Stimulated activated CD8-positive, alpha-beta memory T cell treated with anti-CD3 and anti-CD28 coated beads, Interleukin-2, amount 100 ng/mL, for 1 hour (primary cell): ENCODE measurements around the gene LRP6.
"Not testable (repeated sequence)": the region's sequence is repeated elsewhere in the genome, so short reads cannot be mapped to it uniquely, and the experiment has no call there.

Experiments used
- DNase-seq, 2 donors: peaks; one replicate each; pipeline ENCODE4 v3.0.0-alpha.2; 2020; ENCODE audit warnings: low read depth in 2 of 2

Gene LRP6

DNA sequence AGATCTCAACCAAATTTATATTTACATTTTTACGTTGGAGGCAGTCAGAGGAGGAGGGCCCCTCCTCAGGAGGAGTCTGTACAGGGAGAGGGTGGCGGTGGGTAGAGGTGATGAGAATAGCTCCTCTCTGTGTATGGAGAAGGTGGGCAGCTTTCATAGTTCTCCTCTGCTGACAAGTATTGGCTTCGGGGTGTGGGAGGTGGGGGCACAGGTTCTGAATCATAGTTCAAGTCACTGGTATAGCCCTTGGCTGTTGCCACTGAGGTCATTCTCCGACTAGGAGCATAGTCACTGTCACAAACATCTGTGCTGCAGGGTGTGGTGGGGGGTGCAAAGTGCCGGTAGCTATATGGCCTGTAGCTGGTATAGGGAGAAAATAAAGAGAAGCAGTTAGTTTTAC is 145.8 kb downstream of the LRP6 start:
- no peak for DNase-seq

DNA sequence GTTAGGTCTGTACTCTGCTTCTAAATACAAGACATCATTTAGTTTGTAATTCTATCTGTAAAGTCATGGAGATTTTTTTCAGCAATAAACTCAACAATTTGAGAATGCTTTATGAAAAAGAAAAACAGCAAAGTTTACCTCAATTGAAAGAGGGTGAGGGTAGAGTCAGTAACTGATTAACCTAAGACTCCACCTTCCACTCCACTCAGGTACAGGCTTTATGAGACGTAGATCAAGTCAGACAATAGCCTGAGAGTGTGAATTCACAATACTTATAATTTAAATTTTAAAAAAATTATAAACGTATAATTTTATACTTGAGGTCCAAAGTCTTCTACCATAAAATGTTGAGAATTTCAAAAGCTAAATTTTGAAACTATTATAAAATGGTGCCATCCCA is 150.2 kb downstream of the LRP6 start:
- no peak for DNase-seq

DNA sequence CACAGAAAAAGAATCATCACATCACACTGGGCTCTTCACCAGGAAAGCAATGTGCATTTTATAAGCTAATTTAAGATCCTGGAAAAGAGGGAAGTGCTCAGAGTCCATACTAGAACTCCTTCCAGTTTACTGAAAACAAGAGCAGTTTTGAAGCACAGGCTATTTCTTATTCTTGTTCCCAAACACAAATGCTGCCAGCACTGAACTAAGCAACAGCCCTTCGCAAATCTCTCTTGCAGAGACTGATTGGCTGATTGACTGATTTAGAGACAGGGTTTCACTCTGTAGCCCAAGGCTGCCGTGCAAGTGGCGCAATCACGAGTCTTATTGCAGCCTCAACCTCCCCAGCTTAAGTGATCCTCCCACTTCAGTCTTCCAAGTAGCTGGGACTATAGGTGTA is 151.3 kb downstream of the LRP6 start:
- no peak for DNase-seq

DNA sequence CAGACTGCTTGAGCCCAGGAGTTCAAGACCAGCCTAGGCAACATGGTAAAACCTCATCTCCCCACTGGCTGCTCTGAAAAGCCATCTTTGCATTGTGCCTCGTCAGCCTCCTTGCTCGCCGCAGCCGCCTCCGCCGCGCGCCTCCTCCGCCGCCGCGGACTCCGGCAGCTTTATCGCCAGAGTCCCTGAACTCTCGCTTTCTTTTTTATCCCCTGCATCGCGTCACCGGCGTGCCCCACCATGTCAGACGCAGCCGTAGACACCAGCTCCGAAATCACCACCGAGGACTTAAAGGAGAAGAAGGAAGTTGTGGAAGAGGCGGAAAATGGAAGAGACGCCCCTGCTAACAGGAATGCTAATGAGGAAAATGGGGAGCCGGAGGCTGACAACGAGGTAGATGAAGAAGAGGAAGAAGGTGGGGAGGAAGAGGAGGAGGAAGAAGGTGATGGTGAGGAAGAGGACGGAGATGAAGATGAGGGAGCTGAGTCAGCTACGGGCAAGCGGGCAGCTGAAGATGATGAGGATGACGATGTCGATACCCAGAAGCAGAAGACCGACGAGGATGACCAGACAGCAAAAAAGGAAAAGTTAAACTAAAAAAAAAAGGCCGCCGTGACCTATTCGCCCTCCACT is 155.8 kb downstream of the LRP6 start:
- DNase-seq, result not testable (repeated sequence)

DNA sequence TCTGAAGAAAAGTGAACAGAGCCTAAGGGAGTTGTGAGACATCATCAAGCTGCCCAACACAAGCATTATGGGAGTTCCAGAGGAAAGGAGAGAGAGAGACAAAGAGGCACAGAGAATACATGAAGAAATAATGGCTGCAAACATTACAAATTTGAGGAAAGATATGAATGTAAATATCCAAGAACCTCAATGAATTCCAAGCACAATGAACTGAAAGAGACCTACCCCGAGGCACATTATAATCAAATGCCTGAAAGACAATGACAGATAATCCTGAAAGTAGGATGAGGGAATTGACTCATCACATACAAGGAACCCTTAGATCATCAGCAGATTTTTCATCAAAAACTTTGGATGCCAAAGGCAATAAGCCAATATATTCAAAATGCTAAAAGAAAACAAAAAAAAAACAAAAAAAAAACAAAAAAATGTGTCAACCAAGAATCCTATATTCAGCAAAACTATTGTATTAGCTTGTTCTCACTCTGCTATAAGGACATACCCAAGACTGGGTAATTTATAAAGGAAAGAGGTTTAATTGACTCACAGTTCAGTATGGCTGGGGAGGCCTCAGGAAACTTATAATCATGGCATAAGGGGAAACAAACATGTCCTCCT is 158.3 kb downstream of the LRP6 start:
- no peak for DNase-seq

DNA sequence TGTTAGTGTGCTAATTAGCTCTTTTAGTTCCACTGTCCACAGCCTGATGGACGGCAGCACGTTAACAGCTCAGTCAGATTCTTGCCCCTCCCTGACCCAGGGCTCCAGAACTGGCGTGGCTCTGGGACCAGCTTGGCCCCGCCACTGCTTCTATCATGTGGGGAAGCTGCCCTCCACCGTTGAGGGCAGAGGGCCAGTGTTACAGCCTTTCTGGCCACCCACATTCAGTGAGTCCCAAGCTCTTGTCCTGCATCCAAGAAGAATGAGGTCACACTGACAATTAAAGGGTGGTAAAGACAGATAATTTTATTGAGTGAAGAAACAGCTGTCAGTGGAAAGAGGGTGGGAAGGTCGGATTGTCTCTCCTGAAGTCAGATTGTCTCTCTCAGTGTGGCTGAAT is 159.2 kb downstream of the LRP6 start:
- no peak for DNase-seq

DNA sequence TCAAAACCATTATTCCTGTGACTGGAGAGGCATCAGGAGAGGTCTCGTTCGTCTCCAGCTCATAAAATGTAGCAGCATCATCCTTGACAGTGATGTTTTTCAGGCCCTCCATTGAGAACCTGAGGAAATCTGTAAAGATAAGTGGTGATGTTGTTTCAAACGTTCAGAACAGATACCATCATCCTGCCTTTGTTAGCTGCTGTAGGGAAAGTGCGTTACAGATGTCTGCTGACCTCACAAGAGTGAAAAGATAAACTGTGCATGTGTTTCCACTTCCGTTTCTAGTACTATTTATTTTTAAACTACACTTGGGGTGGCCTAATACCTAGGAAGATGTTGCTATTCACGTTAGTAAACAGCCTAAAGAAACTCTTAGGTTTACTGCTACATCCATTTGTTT is 167.7 kb downstream of the LRP6 start:
- DNase-seq, result no peak

DNA sequence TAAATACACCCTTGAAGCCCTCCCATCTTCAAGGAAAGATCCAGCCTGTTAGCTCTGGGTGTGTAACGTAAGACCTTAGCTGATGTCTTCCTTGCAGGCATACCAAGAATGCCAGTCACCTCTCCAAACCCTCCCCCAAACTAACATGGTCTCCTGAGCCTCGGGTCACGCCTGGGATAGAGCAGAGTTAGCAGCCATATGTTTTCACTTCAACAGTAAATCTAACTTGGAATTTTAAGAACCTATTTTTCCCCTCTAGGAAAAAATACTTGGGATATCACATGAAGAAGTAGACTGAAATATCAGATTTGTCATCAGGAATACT is 168.2 kb downstream of the LRP6 start:
- DNase-seq, result no peak

DNA sequence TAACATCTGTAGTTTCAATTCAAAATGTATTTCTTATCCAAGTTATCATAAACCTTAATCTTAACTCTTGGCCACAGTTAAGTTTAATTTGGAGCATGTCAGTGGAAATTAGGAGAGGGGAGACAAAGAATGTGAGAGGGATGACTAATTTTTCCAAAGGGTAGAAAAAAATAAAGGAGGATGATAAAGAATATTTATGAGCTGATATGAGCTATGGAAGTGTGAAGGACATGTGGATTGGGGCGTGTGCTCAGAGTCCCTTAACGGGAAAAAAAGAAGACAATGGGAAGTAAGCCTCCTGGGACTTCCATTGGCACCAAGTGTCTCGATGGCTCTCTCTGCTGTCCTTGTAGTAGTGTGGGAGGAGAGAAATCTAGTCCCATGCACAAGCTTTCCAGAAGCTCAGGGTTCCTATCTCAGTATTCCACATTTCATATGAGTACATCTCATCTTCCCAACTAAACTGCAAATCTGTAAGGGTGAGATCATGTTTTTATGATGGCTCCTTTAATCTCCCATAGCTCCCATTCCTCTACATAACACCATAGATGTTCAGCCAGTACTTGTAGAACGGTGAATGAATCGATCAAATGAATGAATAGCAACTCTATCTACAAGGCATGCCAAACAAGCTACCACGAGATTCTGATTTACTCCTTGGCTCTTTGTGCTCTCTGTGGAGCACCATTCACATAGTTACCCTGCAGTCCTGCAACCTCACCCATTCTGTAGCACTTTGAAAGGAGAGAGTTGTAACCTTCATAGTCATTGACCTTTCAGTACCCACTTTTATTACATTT is 168.8 kb downstream of the LRP6 start:
- DNase-seq, result no peak

DNA sequence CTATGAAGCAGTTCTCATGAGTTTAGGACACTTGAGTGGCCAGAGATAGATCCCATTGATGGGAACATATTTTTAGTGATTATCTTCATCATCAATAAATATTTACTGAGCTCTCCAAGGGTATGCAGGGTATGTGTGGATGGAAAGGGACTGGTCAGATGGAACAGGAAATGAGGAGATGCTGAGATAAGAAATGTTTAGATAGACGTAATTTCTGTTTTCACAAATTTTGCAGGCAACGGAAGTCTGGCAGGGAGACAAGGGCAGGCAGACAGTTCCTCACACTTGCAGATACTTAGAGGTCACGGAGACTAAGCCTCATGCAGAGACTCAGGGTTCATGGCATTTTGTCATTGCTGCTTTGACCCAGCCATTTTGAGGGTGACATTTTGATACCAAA is 171.8 kb downstream of the LRP6 start:
- DNase-seq, result no peak

DNA sequence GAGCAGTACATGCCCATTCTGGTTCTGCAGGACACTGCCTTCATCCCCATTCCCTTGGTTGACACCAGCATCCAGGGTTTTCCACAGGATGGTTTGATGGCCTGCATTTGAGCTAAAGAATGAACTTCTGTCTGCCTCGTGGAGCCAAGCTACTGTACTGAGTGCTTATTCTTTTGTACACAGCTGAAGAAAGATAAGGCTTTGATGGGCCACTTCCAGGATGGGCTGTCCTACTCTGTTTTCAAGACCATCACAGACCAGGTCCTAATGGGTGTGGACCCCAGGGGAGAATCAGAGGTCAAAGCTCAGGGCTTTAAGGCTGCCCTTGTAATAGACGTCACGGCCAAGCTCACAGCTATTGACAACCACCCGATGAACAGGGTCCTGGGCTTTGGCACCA is 172.4 kb downstream of the LRP6 start:
- no peak for DNase-seq

DNA sequence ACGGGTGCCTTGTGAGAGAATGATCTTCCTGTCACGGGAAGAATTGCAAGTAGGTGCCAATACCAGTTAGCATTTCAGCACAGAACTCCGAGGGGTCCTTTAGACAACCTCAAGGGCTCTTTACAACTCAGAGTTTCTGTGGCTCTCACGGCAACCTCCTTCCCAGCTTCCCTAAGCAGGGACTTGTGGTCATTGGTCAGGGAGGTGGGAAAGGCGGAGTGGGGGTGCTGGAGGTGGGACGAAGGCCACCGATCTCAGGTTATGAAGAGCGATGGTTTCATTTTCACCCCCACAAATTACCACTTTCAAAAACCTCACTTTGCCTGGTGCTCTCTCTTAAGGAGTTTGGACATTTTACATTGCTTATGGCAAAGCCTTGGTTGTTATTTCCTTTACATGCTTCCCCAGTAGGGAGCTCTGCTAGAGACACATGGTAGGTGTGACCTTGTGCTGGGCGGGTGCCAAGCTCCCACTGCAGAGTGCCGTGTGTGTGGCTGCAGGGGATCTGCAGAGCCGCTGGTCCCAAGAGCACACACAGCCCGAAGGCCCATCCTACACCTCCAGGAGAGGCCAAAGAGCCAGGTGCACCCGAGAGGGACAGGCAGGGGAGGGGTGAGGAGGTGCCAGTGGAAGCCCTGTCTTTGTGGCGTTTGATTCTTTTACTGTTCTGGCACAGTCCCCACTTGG is 174.7 kb downstream of the LRP6 start:
- DNase-seq, result no peak

DNA sequence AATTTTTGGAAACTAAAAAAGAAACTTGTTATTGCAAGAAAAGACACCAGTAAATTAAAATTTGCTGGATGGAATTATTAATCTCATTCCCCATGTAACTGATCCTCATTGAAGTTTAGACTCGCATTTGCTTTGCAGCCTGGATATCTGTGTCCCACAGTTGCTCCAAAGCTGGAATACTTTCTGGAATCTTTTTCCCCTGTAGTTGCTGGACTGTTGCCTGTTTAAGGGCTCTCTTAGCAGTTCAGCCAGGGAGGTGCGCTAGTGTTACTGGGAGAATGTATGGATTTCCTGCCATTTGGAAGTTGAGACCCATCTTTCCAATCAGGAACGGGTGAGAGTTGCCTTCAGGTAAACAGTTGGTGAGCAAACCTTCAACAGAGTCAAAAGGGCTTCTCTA is 175.8 kb downstream of the LRP6 start:
- no peak for DNase-seq

DNA sequence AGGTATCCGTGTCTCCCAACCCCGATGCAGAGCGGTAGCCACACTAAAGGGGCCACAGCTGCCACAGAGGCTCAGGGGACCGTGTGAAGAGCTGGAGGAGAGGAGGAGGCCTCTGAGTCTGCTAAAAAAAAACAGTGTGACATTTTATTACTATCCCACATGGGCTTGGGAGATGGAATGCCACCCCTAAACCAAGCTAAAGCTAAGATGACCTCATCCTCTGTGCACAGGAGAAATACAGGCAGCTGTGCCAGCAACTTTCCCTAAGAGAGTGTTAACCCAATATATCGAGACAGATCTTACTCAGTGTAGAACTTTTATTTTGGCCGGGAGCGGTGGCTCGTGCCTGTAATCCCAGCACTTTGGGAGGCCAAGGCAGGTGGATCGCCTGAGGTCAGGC is 178.1 kb downstream of the LRP6 start:
- DNase-seq, result no peak

DNA sequence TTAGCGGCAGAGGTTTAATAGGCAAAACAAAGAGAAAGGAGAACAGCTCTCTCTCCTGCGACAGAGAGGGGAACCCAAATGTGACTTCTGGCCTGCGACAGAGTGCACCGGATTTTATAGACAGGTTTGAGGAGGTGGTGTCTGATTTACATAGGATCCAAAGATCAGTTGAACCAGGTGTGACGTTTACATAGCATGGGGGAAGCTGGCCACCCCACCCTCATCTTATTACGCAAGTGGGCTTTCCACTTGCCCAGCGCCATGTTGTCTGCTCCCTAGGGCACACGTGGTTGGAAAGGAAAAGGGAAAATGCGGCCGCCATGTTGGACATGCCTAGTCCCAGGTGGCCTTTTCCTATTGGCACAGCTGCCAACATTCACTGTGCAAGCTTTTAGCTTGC is 178.7 kb downstream of the LRP6 start:
- no peak for DNase-seq

DNA sequence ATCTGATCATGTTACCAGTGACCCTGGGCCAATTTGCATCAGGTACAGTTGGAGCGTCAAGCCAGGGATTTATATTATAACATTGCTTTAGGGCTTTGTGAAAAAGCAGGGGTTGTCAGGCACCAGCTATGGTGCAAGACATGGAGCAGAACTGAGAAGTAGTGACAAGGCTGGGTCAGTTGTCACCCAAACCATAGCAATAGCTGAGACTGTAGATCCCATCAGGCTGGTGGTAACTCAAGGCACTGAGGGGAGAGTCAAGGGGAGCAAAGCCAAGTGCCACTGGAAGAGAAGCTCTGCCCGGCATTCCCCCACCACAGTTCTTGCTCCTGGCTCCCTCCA is 179.2 kb downstream of the LRP6 start:
- no peak for DNase-seq

DNA sequence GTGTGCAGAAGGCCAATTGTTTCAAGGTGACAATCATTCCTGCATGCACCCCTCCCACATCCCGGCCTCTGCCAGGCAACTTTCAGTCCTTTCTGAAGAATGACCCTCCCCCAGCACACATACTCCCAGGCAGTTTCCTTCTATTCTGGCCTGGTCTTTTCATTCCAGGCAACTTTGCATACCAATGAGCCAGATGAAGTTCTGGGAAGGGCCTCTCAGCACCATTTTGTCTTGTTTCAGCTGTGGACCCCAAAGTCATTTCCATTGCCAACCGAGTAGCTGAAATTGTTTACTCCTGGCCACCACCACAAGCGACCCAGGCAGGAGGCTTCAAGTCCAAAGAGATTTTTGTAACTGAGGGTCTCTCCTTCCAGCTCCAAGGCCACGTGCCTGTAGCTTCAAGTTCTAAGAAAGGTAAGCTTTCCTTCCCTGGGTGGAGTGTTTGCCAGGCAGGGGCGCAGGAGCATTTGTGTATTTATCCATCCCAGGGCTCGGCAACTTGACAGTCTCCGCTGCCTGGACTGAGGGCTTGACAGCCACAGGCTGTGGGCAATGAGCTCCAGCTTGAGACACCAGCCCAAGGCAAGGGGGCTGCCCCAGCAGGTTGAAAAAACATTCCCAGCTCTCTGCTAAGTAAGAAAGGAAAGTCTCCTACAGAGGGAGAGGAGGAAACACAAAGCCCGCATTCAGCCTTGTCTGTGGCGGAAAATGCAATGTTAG is 179.7 kb downstream of the LRP6 start:
- no peak for DNase-seq

DNA sequence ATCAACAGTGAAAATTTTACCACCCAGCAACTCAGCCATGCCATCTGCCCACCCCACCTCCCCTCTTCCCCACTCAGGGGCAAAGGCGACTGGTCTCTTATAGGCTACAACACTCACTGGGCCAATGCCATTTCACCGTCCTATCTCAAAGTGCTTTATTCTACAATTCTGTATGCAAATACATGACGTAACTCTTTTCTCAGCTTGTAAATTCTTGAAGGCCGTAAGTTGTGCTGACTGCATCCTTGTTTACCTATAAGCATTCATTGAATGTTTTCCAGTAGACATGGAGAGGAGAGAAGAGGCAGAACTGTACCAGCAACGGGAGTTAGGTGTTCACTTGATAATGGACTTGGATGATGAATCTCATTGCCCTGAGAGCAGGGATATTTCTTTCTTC is 180.5 kb downstream of the LRP6 start:
- no peak for DNase-seq

DNA sequence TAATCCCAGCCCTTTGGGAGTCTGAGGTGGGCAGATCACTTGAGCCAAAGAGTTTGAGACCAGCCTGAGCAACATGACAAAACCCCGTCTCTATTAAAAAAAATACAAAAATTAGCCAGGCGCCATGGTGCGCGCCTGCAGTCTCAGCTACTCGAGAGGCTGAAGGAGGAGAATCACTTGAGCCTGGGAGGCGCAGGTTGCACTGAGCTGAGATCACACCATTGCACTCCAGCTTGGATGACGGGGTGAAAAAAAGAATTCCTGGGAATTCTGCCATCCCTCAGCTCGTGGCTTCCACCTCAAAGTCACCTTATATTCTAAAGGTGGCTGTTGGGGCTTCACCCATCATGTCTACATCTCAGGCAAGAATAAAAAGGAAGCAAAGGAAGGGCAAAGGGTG is 183.2 kb downstream of the LRP6 start:
- no peak for DNase-seq

DNA sequence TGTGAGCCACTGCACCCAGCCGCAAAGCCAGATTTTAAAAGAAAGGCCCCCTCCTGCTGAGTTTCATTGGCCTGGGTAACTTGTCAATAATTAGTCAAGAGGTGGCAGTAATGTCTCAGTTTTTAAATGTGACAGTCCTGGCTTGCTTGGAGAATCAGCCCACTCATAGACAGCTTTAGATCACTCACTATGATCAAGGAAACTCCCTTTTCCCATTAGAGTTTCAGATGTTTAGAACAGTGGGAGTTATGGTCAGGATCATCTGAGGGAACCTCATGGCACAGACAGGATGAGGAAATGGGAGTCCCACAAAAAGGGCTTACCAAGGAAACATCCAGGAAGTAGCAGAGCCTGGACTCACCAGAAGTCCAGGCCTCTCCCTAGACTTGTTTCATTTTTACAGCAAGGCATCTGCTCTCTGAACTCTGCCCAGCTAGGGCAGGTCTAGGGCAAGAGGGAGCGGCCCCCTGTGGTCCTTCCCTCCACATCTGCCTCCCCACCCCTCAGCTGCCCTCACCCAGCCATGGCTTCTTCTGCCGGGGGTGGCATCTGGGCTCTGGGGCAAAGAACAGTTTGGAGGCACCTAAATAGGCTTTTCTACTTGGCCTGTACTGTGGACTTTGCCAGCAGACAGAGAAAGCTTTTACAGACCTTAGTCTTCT is 184.9 kb downstream of the LRP6 start:
- no peak for DNase-seq

DNA sequence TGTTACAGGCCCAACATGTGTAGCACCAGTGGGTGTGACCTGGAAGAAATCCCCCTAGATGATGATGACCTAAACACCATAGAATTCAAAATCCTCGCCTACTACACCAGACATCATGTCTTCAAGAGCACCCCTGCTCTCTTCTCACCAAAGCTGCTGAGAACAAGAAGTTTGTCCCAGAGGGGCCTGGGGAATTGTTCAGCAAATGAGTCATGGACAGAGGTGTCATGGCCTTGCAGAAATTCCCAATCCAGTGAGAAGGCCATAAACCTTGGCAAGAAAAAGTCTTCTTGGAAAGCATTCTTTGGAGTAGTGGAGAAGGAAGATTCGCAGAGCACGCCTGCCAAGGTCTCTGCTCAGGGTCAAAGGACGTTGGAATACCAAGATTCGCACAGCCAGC is 187.6 kb downstream of the LRP6 start:
- no peak for DNase-seq
